Duodenal mucosa (tissue), 2 donors: ENCODE data around the gene PLAC1.

Source experiments
- H3K27ac ChIP-seq: one replicate; pipeline ENCODE4 v1.7.0; 2013; ENCODE audit warnings: low read depth, low read length
- H3K27me3 ChIP-seq, 2 donors: one replicate each; pipeline ENCODE4 v1.7.0; 2013; ENCODE audit warnings: low read length in 2 of 2, control low read depth in 1 of 2; ENCODE audit not compliant: insufficient read depth in 2 of 2, control insufficient read depth in 1 of 2
- H3K36me3 ChIP-seq, 2 donors: one replicate each; pipeline ENCODE4 v1.7.0; 2013; ENCODE audit warnings: low read length in 2 of 2, control low read depth in 1 of 2; ENCODE audit not compliant: insufficient read depth in 2 of 2, control insufficient read depth in 1 of 2
- H3K4me1 ChIP-seq, 2 donors: one replicate each; pipeline ENCODE4 v1.7.0; 2013; ENCODE audit warnings: low read length in 2 of 2, control low read depth in 1 of 2; ENCODE audit not compliant: insufficient read depth in 2 of 2, control insufficient read depth in 1 of 2
- H3K4me3 ChIP-seq, 2 donors: one replicate each; pipeline ENCODE4 v1.7.0; 2013; ENCODE audit warnings: low read length in 2 of 2, low read depth in 1 of 2
- H3K9ac ChIP-seq, 2 donors: one replicate each; pipeline ENCODE4 v1.7.0; 2013; ENCODE audit warnings: low read length in 2 of 2, low read depth in 1 of 2
- H3K9me3 ChIP-seq, 2 donors: one replicate each; pipeline ENCODE4 v1.7.0; 2013; ENCODE audit warnings: low read length in 2 of 2, control low read depth in 1 of 2; ENCODE audit not compliant: control insufficient read depth in 1 of 2

The PLAC1 gene

GRCh38 chrX:134672101-134672500, 13.8 kb upstream of the PLAC1 start:
- no peak overlapping the region for H3K4me3 ChIP-seq
- no peaks in the 10 kb centered on the region for H3K27me3 ChIP-seq
- no peaks in the 10 kb centered on the region for H3K4me1 ChIP-seq
- H3K27ac ChIP-seq: no peak overlapping the region
- no peaks in the 10 kb centered on the region for H3K9me3 ChIP-seq
- no peaks in the 10 kb centered on the region for H3K36me3 ChIP-seq
- no peak overlapping the region for H3K9ac ChIP-seq

- no peaks in the 10 kb centered on the region for H3K36me3 ChIP-seq
- no peak overlapping the region for H3K27ac ChIP-seq
- H3K9ac ChIP-seq: no peak overlapping the region
- H3K4me3 ChIP-seq: no peak overlapping the region
- no peaks in the 10 kb centered on the region for H3K4me1 ChIP-seq
- no peaks in the 10 kb centered on the region for H3K27me3 ChIP-seq
- no peaks in the 10 kb centered on the region for H3K9me3 ChIP-seq
Measured at GRCh38 chrX:134671294-134671693, 13.0 kb upstream of the PLAC1 start.

- no peak overlapping the region for H3K27ac ChIP-seq
- no peaks in the 10 kb centered on the region for H3K9me3 ChIP-seq
- no peaks in the 10 kb centered on the region for H3K4me1 ChIP-seq
- no peaks in the 10 kb centered on the region for H3K27me3 ChIP-seq
- H3K4me3 ChIP-seq: no peak overlapping the region
- H3K9ac ChIP-seq: no peak overlapping the region
- H3K36me3 ChIP-seq: no peaks in the 10 kb centered on the region
Measured at GRCh38 chrX:134670134-134670924, 12.1 kb upstream of the PLAC1 start.

GRCh38 chrX:134669378-134670098, 11.3 kb upstream of the PLAC1 start:
- no peaks in the 10 kb centered on the region for H3K9me3 ChIP-seq
- no peaks in the 10 kb centered on the region for H3K36me3 ChIP-seq
- H3K27ac ChIP-seq: no peak overlapping the region
- H3K9ac ChIP-seq: no peak overlapping the region
- no peaks in the 10 kb centered on the region for H3K4me1 ChIP-seq
- no peak overlapping the region for H3K4me3 ChIP-seq
- no peaks in the 10 kb centered on the region for H3K27me3 ChIP-seq

- Histone ChIP-seq H3K4me1 (no peaks in the 10 kb centered on the region), H3K4me3 (no peak overlapping the region), H3K27ac (no peak overlapping the region), H3K36me3 (no peaks in the 10 kb centered on the region), H3K9me3 (no peaks in the 10 kb centered on the region), H3K27me3 (no peaks in the 10 kb centered on the region), H3K9ac (no peak overlapping the region)
Measured at GRCh38 chrX:134664202-134664601, 5.9 kb upstream of the PLAC1 start.

GRCh38 chrX:134661295-134661694, 3.0 kb upstream of the PLAC1 start:
- H3K9ac ChIP-seq: no peak overlapping the region
- H3K27ac ChIP-seq: no peak overlapping the region
- no peaks in the 10 kb centered on the region for H3K27me3 ChIP-seq
- H3K36me3 ChIP-seq: no peaks in the 10 kb centered on the region
- no peak overlapping the region for H3K4me3 ChIP-seq
- no peaks in the 10 kb centered on the region for H3K9me3 ChIP-seq
- no peaks in the 10 kb centered on the region for H3K4me1 ChIP-seq

- Histone ChIP-seq H3K36me3 (no peaks in the 10 kb centered on the region), H3K27ac (no peak overlapping the region), H3K4me1 (no peaks in the 10 kb centered on the region), H3K27me3 (no peaks in the 10 kb centered on the region), H3K4me3 (no peak overlapping the region), H3K9me3 (no peaks in the 10 kb centered on the region), H3K9ac (no peak overlapping the region)
Measured at GRCh38 chrX:134660627-134661026, 2.4 kb upstream of the PLAC1 start.

GRCh38 chrX:134659761-134660160, 1.5 kb upstream of the PLAC1 start:
- no peaks in the 10 kb centered on the region for H3K9me3 ChIP-seq
- no peaks in the 10 kb centered on the region for H3K27me3 ChIP-seq
- H3K4me3 ChIP-seq: no peak overlapping the region
- H3K4me1 ChIP-seq: no peaks in the 10 kb centered on the region
- H3K27ac ChIP-seq: no peak overlapping the region
- H3K9ac ChIP-seq: no peak overlapping the region
- no peaks in the 10 kb centered on the region for H3K36me3 ChIP-seq

GRCh38 chrX:134658760-134659023, 421 bp upstream of the PLAC1 start:
- Histone ChIP-seq H3K4me3 (no peak overlapping the region), H3K4me1 (no peaks in the 10 kb centered on the region), H3K27ac (no peak overlapping the region), H3K36me3 (no peaks in the 10 kb centered on the region), H3K9me3 (no peaks in the 10 kb centered on the region), H3K9ac (no peak overlapping the region), H3K27me3 (no peaks in the 10 kb centered on the region)

GRCh38 chrX:134654398-134655012, 3.8 kb downstream of the PLAC1 start:
- no peaks in the 10 kb centered on the region for H3K27me3 ChIP-seq

More at GRCh38 chrX:134654398-134655012, 3.8 kb downstream of the PLAC1 start:
- no peak overlapping the region for H3K27ac ChIP-seq
- H3K4me3 ChIP-seq: no peak overlapping the region
- no peak overlapping the region for H3K9ac ChIP-seq
- no peaks in the 10 kb centered on the region for H3K4me1 ChIP-seq
- H3K9me3 ChIP-seq: no peaks in the 10 kb centered on the region
- no peaks in the 10 kb centered on the region for H3K36me3 ChIP-seq
